CD4-positive, alpha-beta T cell treated with Interleukin-4 for 1 hour (primary cell): Measurements from ENCODE around the gene DLG1.
"Not testable (repeated sequence)": the region's sequence is repeated elsewhere in the genome, so short reads cannot be mapped to it uniquely, and the experiment has no call there.

Experiments
- DNase-seq, 2 donors: peaks; one replicate each; pipeline ENCODE4 v3.0.0-alpha.2; 2020 to 2022

Gene DLG1

GRCh38 chr3:197076415-197076814, 222.0 kb downstream of the DLG1 start:
- no peak for DNase-seq

GRCh38 chr3:197068077-197068476, 230.3 kb downstream of the DLG1 start:
- no peak for DNase-seq

GRCh38 chr3:197064771-197065170, 233.6 kb downstream of the DLG1 start:
- no peak for DNase-seq

GRCh38 chr3:197062446-197062845, 236.0 kb downstream of the DLG1 start:
- no peak for DNase-seq

GRCh38 chr3:197051637-197052036, 246.8 kb downstream of the DLG1 start:
- not testable (repeated sequence) for DNase-seq

- no peak for DNase-seq
Measured at GRCh38 chr3:197050511-197050910, 247.9 kb downstream of the DLG1 start.

- DNase-seq = no peak
Measured at GRCh38 chr3:197042539-197042938, 255.9 kb downstream of the DLG1 start.

- DNase-seq = no peak
Measured at GRCh38 chr3:197041875-197042488, 256.4 kb downstream of the DLG1 start.

- DNase-seq = no peak
Measured at GRCh38 chr3:197040658-197041057, 257.8 kb downstream of the DLG1 start.

- DNase-seq = no peak
Measured at GRCh38 chr3:197038679-197039462, 259.5 kb downstream of the DLG1 start.

- DNase-seq = no peak
Measured at GRCh38 chr3:197035577-197035976, 262.8 kb downstream of the DLG1 start.

GRCh38 chr3:197034778-197035177, 263.6 kb downstream of the DLG1 start:
- DNase-seq = not testable (repeated sequence)

- DNase-seq = not testable (repeated sequence)
Measured at GRCh38 chr3:197033764-197034163, 264.6 kb downstream of the DLG1 start.

- peak; percentile 13 to 75 for DNase-seq
Measured at GRCh38 chr3:197031315-197032285, 266.8 kb downstream of the DLG1 start.

- no peak for DNase-seq
Measured at GRCh38 chr3:197030379-197031314, 267.8 kb downstream of the DLG1 start.

GRCh38 chr3:197029511-197030167, 268.8 kb downstream of the DLG1 start, which contains the start of gene MELTF:
MELTF (minus strand) TSS chr3:197029817; CDS start chr3:197029702, 115 bp downstream.
- DNase-seq = peak; percentile 66 to 70

GRCh38 chr3:197028728-197029510, 269.5 kb downstream of the DLG1 start:
- DNase-seq = peak; percentile 7 to 11

- DNase-seq = peak in 1 of 2 donors; percentile 13
Measured at GRCh38 chr3:197027896-197028727, 270.3 kb downstream of the DLG1 start.

GRCh38 chr3:197027151-197027895, 271.1 kb downstream of the DLG1 start:
- peak in 1 of 2 donors; percentile 10 for DNase-seq
